ENCODE data around the gene MKNK2. TPM values are rescaled to one million over a fixed set of nuclear protein-coding genes. Genes with fewer than 3 reads are reported as not detected.

MKNK2 gene
- total and polyA plus RNA-seq, 2 of the 13 experiments (the other 11 are each of a cell fraction or from before 2014, with no cell fraction given) = 44.9 to 112 TPM

- TF ChIP-seq BCL3 (CRISPR knock-in tag; IDR thresholded peaks at IDR 0.05) (0 out of 2 replicates have a peak, but pooled peaks have one; percentile 19), ZNF775 (CRISPR knock-in tag; IDR thresholded peaks at IDR 0.05; ENCODE audit: borderline replicate concordance) (no peak), PREB (CRISPR knock-in tag; IDR thresholded peaks at IDR 0.05) (no peak), DR1 (CRISPR knock-in tag; IDR thresholded peaks at IDR 0.05) (no peak), CHCHD3 (CRISPR knock-in tag; IDR thresholded peaks at IDR 0.05) (no peak), SMARCE1 (IDR thresholded peaks at IDR 0.05; ENCODE audit: borderline replicate concordance) (no peak), ETV5 (CRISPR knock-in tag; IDR thresholded peaks at IDR 0.05; ENCODE audit: borderline replicate concordance) (no peak), ATAD3A (CRISPR knock-in tag; IDR thresholded peaks at IDR 0.05) (no peak), MBNL3 (CRISPR knock-in tag; conservative IDR thresholded peaks at IDR 0.05) (no peak), ZNF224 (CRISPR knock-in tag; IDR thresholded peaks at IDR 0.05) (no peak), MED8 (CRISPR knock-in tag; IDR thresholded peaks at IDR 0.05; ENCODE audit: insufficient replicate concordance) (no peak), NFIB (CRISPR knock-in tag; IDR thresholded peaks at IDR 0.05; ENCODE audit: borderline replicate concordance) (no peak), NFRKB (IDR thresholded peaks at IDR 0.05) (no peak), AHR (CRISPR knock-in tag; IDR thresholded peaks at IDR 0.05) (no peak), ZNF383 (CRISPR knock-in tag; IDR thresholded peaks at IDR 0.05; ENCODE audit: borderline replicate concordance) (no peak), ZNF44 (CRISPR knock-in tag; IDR thresholded peaks at IDR 0.05) (0 out of 2 replicates have a peak, but pooled peaks have one; percentile 53)
- TF ChIP-seq, protein P1, sequence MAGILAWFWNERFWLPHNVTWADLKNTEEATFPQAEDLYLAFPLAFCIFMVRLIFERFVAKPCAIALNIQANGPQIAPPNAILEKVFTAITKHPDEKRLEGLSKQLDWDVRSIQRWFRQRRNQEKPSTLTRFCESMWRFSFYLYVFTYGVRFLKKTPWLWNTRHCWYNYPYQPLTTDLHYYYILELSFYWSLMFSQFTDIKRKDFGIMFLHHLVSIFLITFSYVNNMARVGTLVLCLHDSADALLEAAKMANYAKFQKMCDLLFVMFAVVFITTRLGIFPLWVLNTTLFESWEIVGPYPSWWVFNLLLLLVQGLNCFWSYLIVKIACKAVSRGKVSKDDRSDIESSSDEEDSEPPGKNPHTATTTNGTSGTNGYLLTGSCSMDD (CRISPR knock-in tag; IDR thresholded peaks at IDR 0.05) = no peak
- TF ChIP-seq, protein P2, sequence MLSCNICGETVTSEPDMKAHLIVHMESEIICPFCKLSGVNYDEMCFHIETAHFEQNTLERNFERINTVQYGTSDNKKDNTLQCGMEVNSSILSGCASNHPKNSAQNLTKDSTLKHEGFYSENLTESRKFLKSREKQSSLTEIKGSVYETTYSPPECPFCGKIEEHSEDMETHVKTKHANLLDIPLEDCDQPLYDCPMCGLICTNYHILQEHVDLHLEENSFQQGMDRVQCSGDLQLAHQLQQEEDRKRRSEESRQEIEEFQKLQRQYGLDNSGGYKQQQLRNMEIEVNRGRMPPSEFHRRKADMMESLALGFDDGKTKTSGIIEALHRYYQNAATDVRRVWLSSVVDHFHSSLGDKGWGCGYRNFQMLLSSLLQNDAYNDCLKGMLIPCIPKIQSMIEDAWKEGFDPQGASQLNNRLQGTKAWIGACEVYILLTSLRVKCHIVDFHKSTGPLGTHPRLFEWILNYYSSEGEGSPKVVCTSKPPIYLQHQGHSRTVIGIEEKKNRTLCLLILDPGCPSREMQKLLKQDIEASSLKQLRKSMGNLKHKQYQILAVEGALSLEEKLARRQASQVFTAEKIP (CRISPR knock-in tag; IDR thresholded peaks at IDR 0.05; ENCODE audit: borderline replicate concordance) = no peak
- TF ChIP-seq, protein P3, sequence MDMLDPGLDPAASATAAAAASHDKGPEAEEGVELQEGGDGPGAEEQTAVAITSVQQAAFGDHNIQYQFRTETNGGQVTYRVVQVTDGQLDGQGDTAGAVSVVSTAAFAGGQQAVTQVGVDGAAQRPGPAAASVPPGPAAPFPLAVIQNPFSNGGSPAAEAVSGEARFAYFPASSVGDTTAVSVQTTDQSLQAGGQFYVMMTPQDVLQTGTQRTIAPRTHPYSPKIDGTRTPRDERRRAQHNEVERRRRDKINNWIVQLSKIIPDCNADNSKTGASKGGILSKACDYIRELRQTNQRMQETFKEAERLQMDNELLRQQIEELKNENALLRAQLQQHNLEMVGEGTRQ (IDR thresholded peaks at IDR 0.05; ENCODE audit: low read depth, low read length) = no peak
- TF ChIP-seq, protein P3 (CRISPR knock-in tag; IDR thresholded peaks at IDR 0.05; ENCODE audit: borderline replicate concordance) = no peak
These were observed 13.9 kb upstream of the MKNK2 start (continued) for GRCh38 chr19:2064788-2065524.

All from HepG2 (cell line).